ENCODE results near the gene SMG7.
"Not testable (repeated sequence)": the region's sequence is repeated elsewhere in the genome, so short reads cannot be mapped to it uniquely, and the experiment has no call there.

SMG7 gene

GRCh38 chr1:183472488-183473216, at the start of gene SMG7:
Gene SMG7, plus strand, starts transcription at chr1:183472499. Its CDS starts 122 bp downstream, at chr1:183472621.
- DNase-seq, result peak; percentile 27

- DNase-seq, result no peak
Observed at GRCh38 chr1:183423541-183423940, 48.8 kb upstream of the SMG7 start.

- no peak for DNase-seq
Observed at GRCh38 chr1:183424691-183425090, 47.6 kb upstream of the SMG7 start.

- not testable (repeated sequence) for DNase-seq
Observed at GRCh38 chr1:183427591-183427990, 44.7 kb upstream of the SMG7 start.

GRCh38 chr1:183431840-183432547, 40.3 kb upstream of the SMG7 start:
- DNase-seq, result no peak

GRCh38 chr1:183432548-183432875, 39.8 kb upstream of the SMG7 start:
- DNase-seq, result no peak

- no peak for DNase-seq
Observed at GRCh38 chr1:183433703-183434102, 38.6 kb upstream of the SMG7 start.

- no peak for DNase-seq
Observed at GRCh38 chr1:183435497-183435896, 36.8 kb upstream of the SMG7 start.

GRCh38 chr1:183438060-183438459, 34.2 kb upstream of the SMG7 start:
- DNase-seq, result no peak

GRCh38 chr1:183443011-183443410, 29.3 kb upstream of the SMG7 start:
- no peak for DNase-seq

GRCh38 chr1:183443466-183443865, 28.8 kb upstream of the SMG7 start:
- no peak for DNase-seq

GRCh38 chr1:183444243-183444642, 28.1 kb upstream of the SMG7 start:
- no peak for DNase-seq

- DNase-seq, result no peak
Observed at GRCh38 chr1:183449223-183449770, 23.0 kb upstream of the SMG7 start.

- DNase-seq, result no peak
Observed at GRCh38 chr1:183450093-183450492, 22.2 kb upstream of the SMG7 start.

- DNase-seq, result no peak
Observed at GRCh38 chr1:183454377-183454776, 17.9 kb upstream of the SMG7 start.

GRCh38 chr1:183456826-183457225, 15.5 kb upstream of the SMG7 start:
- no peak for DNase-seq

GRCh38 chr1:183457449-183457848, 14.8 kb upstream of the SMG7 start:
- no peak for DNase-seq

- DNase-seq, result no peak
Observed at GRCh38 chr1:183460596-183460995, 11.7 kb upstream of the SMG7 start.

- no peak for DNase-seq
Observed at GRCh38 chr1:183461350-183461749, 10.9 kb upstream of the SMG7 start.

GRCh38 chr1:183463566-183463965, 8.7 kb upstream of the SMG7 start:
- DNase-seq, result no peak

GRCh38 chr1:183466781-183467180, 5.5 kb upstream of the SMG7 start:
- no peak for DNase-seq

- DNase-seq, result no peak
Observed at GRCh38 chr1:183467687-183468086, 4.6 kb upstream of the SMG7 start.

- DNase-seq, result peak; percentile 81
Observed at GRCh38 chr1:183470147-183470960, 1.9 kb upstream of the SMG7 start.
